OCI-LY7 (cell line): ENCODE results near the gene TCTA.
A peak's percentile ranks its signal among the peaks of the same experiment; 100 is the strongest.

ENCODE experiments used
- EZH2phosphoT487 ChIP-seq: fragments of 200-600 bp; sonication (generic); IDR thresholded peaks from 2 replicates; pipeline ENCODE4 v1.6.1; 2018; ENCODE audit warnings: low read depth, borderline replicate concordance, mild to moderate bottlenecking, mixed run types, antibody characterized with exemption, low read length, moderate library complexity, mixed read lengths
- TF ChIP-seq, protein P1 (sequence below): fragments of 200-600 bp; sonication (generic); conservative IDR thresholded peaks from 2 replicates; pipeline ENCODE4 v1.5.1; 2014; ENCODE audit warnings: mild to moderate bottlenecking, antibody characterized with exemption, low read length, moderate library complexity, mixed read lengths

DNA sequence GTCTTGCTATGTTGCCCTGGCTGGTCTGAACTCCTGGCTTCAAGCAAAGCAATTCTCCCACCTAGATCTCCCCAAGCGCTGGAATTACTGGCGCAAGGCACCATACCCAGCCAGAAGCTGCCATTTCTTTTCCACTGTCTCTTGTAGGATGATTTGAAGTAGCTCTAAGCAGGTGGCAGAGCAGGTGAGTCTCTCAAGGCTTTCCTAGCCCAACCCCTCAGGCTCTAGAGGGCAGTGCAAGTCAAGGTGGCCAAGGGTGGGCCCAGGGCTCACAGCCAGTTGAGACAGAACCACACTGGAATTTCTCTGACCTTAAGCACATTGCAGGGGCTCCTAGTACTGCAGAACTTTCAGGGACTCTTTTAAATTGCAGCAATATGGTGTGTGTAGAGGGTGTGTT, 42.2 kb downstream of the TCTA start:
- TF ChIP-seq, protein P1, sequence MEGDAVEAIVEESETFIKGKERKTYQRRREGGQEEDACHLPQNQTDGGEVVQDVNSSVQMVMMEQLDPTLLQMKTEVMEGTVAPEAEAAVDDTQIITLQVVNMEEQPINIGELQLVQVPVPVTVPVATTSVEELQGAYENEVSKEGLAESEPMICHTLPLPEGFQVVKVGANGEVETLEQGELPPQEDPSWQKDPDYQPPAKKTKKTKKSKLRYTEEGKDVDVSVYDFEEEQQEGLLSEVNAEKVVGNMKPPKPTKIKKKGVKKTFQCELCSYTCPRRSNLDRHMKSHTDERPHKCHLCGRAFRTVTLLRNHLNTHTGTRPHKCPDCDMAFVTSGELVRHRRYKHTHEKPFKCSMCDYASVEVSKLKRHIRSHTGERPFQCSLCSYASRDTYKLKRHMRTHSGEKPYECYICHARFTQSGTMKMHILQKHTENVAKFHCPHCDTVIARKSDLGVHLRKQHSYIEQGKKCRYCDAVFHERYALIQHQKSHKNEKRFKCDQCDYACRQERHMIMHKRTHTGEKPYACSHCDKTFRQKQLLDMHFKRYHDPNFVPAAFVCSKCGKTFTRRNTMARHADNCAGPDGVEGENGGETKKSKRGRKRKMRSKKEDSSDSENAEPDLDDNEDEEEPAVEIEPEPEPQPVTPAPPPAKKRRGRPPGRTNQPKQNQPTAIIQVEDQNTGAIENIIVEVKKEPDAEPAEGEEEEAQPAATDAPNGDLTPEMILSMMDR: peak; percentile 68
- no peak for TF ChIP-seq EZH2phosphoT487
